22Rv1 (cell line): ENCODE measurements around the gene STK39.
A peak's percentile ranks its signal among the peaks of the same experiment; 100 is the strongest.

Source experiments
- H3K27ac ChIP-seq: fragments of 450-650 bp; 2 replicates; pipeline ENCODE4 v1.5.1; 2017
- ZFX ChIP-seq: fragments of 450-650 bp; IDR thresholded peaks from 2 replicates; pipeline ENCODE4 v1.6.1; 2017; ENCODE audit warnings: antibody characterized with exemption, borderline replicate concordance
- TF ChIP-seq, protein P1 (sequence below): fragments of 450-650 bp; IDR thresholded peaks from 2 replicates; pipeline ENCODE4 v1.5.1; 2017; ENCODE audit warnings: mild to moderate bottlenecking

STK39 gene

DNA sequence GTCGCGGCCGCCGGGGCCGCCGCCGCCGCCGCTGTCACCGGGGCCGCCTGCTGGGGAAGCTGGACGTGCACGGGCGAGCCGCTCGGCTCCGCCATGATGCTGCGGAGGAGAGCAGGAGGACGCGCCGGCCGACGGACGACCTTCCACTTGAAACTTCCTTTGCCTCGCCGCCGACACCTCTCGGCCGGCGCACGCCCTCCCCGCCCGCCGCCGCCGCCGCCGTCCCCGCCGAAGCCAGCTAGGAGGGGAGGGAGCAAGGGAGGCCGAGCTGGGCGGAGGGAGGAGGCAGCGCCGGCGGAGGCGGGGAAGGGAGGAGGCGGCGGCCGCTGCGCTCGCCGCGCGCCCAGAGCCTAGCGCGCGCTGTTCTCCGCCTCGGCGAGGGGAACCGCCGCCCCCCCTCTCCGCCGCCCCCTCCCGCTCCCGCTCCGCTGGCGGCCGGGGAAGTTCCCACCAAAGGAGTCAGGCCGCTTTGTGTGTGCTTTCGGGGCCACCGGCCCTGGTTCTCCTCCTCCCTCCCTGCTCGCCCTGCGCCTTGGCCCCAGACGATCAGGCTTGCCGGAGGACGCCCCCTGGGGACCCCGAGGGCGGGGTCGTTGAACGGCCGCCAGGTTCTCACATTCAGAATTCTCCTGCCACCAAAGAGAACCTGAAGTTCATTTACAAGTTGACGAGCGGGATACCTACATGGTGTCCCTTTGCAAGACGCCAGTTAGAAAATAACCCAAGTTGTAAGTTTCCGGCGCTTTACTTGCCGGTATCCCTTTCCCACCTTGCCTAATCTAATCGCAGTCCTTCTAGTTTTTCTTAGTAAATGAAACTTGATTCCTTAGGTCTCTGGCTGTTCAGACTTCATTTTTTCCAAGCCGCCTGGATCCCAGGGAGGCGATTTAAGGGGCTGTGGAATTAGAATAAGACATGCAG is at the start of gene STK39:
Gene STK39 (minus strand): TSS at position 255 of the 921 bp plus-strand sequence. CDS start 160 bp downstream, at position 95.
- no peak for TF ChIP-seq ZFX
- TF ChIP-seq, protein P1, sequence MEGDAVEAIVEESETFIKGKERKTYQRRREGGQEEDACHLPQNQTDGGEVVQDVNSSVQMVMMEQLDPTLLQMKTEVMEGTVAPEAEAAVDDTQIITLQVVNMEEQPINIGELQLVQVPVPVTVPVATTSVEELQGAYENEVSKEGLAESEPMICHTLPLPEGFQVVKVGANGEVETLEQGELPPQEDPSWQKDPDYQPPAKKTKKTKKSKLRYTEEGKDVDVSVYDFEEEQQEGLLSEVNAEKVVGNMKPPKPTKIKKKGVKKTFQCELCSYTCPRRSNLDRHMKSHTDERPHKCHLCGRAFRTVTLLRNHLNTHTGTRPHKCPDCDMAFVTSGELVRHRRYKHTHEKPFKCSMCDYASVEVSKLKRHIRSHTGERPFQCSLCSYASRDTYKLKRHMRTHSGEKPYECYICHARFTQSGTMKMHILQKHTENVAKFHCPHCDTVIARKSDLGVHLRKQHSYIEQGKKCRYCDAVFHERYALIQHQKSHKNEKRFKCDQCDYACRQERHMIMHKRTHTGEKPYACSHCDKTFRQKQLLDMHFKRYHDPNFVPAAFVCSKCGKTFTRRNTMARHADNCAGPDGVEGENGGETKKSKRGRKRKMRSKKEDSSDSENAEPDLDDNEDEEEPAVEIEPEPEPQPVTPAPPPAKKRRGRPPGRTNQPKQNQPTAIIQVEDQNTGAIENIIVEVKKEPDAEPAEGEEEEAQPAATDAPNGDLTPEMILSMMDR, result no peak
- peak within 1 kb of the TSS; percentile 70 for H3K27ac ChIP-seq

DNA sequence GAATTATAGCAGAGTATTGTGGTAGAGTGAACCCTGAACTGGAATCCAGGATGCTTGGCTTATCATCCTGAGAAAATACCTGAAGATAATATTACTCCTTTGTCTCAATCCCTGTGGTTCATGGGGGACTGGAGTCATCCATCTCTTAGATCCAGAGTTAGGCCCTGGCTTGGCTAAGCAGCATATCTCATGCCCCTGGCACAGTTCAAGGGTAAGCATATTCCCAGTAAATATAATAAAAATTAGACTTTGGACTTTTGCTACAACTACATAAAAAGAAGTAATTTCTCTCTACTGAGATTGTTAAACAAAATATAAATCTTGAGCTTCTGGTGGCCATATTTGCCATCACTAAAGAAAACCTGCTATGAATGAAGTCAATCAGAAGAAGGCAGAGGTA is 47.7 kb upstream of the STK39 start:
- H3K27ac ChIP-seq, result peak overlapping the region; percentile 13; the same call in 1 of the 2 replicates
- no peak for TF ChIP-seq ZFX
- TF ChIP-seq, protein P1, result no peak

DNA sequence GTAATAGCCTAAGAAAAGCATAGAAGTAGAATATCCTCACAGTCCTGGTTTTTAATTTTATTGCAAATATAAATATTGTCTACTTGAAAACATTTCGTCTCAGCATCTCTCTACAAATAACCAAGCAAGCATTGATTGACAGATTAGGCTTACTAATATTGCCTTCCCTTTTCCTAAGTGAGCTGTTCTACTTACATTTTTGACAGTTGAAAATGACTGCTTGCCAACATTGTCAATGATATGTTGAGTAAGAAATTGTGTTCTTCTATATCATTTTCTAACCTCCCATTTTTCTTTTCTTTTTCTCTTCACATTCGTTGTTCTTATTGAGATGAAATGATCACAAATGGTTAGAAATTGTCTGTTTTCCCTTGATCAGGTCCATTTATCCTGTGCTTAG is 47.0 kb upstream of the STK39 start:
- TF ChIP-seq, protein P1, result no peak
- no peak for TF ChIP-seq ZFX
- H3K27ac ChIP-seq, result no peak overlapping the region

DNA sequence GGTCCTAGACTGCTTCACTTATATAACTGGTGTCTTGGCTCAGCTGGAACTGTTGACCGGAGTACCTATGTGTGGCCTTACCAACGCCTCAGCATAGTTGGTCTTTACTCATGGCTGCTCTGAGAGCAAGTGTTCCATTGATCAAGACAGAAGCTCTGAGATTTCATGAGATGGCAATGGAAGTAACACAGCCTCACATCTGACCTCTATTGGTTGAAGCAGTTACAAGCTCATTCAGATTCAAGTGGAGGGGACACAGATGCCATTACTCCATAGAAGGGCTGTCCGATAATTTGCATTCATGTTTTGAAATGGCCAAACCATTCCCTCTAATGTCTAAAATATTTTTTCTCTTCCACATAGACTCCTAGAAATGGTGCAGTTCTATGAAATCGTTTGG is 46.4 kb upstream of the STK39 start:
- H3K27ac ChIP-seq, result no peak overlapping the region
- TF ChIP-seq, protein P1, result no peak
- TF ChIP-seq ZFX, result no peak

DNA sequence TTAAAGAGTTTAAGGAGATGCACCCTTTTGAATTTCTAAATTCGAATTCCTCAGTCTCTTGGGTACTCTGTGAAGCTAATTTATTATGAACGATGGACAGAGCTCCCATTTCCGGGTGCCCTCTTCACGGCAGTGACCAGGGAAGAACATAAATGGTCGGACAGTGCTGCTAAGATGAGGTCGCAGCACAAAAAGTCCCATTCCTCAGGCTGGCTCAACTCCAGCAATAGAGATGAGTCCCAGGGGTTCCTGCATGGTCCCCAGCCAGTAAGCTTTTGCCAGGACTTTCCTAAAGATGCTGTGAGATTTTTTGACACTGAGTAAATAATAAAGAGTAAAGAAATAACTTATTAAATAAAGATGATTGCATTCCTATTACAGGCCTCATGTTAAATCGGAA is 43.0 kb upstream of the STK39 start:
- H3K27ac ChIP-seq, result no peak overlapping the region
- no peak for TF ChIP-seq ZFX
- TF ChIP-seq, protein P1, result no peak

DNA sequence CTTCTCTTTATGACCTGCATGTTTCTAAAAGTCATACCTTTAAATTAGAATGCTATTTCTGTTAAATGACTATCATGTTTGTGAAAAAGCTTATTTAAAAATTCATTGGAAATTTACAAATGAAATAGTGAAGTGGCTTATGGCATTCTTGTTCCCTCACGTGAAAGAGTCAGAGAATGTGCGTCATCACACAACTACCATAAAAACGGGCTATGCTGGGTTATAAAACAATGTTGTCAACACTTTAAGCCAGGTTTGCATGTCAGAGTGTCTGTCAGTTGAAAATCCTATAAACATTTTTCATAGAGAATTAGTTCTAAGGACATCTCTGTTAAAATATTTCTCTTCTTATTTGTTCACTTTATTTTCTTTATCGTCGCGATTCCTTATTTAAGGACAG is 42.5 kb upstream of the STK39 start:
- no peak overlapping the region for H3K27ac ChIP-seq
- TF ChIP-seq ZFX, result no peak
- TF ChIP-seq, protein P1, result no peak

DNA sequence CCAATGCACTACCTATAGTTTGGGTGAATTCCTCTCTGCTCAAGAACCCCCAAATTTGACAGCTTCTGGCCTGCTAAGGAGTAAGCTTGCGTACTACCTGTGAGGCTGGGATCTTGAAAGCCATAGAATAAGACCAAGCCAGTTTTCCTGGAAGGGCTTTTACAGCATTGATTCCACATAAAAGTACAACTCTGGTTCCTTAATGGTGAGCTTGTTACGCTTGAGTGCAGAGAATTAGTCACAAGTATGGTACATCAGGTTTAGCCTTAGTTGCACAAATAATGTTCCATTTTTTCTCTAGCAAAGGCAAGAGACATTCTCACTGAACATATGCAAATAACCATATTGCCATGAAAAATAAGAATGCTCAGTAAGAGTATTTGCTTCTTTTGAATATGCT is 39.1 kb upstream of the STK39 start:
- TF ChIP-seq, protein P1, result no peak
- TF ChIP-seq ZFX, result no peak
- peak overlapping the region; percentile 61 for H3K27ac ChIP-seq
